SH-SY5Y (cell line): ENCODE data around the gene CSTB.

Experiments
- GATA2 ChIP-seq: IDR thresholded peaks from 2 replicates; pipeline ENCODE4 v1.6.1; 2011; ENCODE audit warnings: mild to moderate bottlenecking, low read depth, low read length
- GATA3 ChIP-seq: IDR thresholded peaks from 2 replicates; pipeline ENCODE4 v1.6.1; 2011; ENCODE audit warnings: low read depth, mild to moderate bottlenecking, low read length, moderate library complexity

GRCh38 chr21:43733529-43734071 lies 42.5 kb downstream of the CSTB start:
- no peak for TF ChIP-seq GATA3
- TF ChIP-seq GATA2, result no peak
